ENCODE measurements around the gene SCYL1. TPM values are rescaled to one million over a fixed set of nuclear protein-coding genes. Genes with fewer than 3 reads are reported as not detected.

Gene SCYL1
- total and polyA plus RNA-seq, 2 donors from 2014 or later = 72.2 to 78.9 TPM

DNA sequence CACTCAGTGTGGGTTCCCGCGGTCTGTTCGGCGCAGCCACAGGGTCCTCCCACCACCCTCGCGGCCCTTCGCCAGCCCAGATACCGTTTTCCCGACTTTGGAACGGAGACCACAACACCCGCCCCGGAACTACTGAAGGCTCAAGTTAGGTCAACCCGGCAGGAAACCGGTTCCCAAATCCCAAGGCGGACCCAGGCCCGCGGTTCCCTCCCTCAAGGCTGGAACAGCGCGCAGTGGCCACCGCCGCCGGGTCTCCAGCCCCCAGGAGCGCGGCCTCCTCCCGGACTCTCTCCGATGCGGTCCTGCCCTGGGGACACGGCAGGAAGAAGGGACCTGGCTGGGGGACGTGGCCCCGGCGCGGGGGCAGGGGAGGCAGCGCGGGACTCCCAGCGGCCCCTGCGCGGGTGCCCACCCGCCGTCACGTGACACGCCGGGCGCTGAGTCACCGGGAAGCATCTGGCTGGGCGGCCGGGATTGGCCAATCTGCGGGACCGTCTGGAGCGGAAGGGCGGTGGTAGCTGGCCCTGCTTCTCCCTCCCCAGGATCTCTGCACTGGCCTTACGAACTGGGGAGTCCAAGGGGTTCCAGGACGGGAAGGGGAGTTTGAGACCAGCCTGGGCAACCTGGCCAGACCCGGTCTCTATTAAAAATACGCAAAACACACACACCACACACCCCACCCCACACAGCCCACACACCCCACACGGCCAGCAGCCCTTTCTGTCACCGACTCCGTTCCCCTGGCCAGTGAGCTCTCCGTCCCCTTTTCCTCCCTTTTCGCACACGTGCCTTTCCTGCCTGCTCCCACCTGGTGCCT is 47.5 kb upstream of the SCYL1 start:
- intact Hi-C loops (cut with DNase I) = no loop called here
- FAIRE-seq (no peak), DNase-seq (peak; percentile 94 to 99 (median 97))
- peak overlapping the region; percentile 76 to 94 (median 77) for H3K4me3 ChIP-seq (ENCODE audit: low read length in 3 of 3)
- TF ChIP-seq, protein P1, sequence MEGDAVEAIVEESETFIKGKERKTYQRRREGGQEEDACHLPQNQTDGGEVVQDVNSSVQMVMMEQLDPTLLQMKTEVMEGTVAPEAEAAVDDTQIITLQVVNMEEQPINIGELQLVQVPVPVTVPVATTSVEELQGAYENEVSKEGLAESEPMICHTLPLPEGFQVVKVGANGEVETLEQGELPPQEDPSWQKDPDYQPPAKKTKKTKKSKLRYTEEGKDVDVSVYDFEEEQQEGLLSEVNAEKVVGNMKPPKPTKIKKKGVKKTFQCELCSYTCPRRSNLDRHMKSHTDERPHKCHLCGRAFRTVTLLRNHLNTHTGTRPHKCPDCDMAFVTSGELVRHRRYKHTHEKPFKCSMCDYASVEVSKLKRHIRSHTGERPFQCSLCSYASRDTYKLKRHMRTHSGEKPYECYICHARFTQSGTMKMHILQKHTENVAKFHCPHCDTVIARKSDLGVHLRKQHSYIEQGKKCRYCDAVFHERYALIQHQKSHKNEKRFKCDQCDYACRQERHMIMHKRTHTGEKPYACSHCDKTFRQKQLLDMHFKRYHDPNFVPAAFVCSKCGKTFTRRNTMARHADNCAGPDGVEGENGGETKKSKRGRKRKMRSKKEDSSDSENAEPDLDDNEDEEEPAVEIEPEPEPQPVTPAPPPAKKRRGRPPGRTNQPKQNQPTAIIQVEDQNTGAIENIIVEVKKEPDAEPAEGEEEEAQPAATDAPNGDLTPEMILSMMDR (IDR thresholded peaks at IDR 0.05; ENCODE audit: borderline replicate concordance, extremely low read depth, insufficient read depth) = no peak
- H3K9ac ChIP-seq (ENCODE audit: low read length in 3 of 3) = peak overlapping the region; percentile 65 to 100 (median 97)
- H3K27me3 ChIP-seq (ENCODE audit: control insufficient read depth, insufficient read depth, low read length) = no peaks in the 10 kb centered on the region
- H3K27ac ChIP-seq (ENCODE audit: low read depth in 2 of 2, low read length in 2 of 2) = peak overlapping the region; percentile 100
- no peaks in the 10 kb centered on the region for H3K36me3 ChIP-seq (ENCODE audit: control insufficient read depth in 2 of 3, insufficient read depth in 3 of 3, low read length in 3 of 3)
- H3K4me1 ChIP-seq (ENCODE audit: control insufficient read depth in 2 of 3, insufficient read depth in 2 of 3, low read depth in 1 of 3, low read length in 3 of 3) = peaks cover 4 to 23% (median 11%) of the 10 kb centered on the region in 3 donors
- no peaks in the 10 kb centered on the region for H3K9me3 ChIP-seq (ENCODE audit: control insufficient read depth in 2 of 3, insufficient read depth in 1 of 3, low read length in 3 of 3)

DNA sequence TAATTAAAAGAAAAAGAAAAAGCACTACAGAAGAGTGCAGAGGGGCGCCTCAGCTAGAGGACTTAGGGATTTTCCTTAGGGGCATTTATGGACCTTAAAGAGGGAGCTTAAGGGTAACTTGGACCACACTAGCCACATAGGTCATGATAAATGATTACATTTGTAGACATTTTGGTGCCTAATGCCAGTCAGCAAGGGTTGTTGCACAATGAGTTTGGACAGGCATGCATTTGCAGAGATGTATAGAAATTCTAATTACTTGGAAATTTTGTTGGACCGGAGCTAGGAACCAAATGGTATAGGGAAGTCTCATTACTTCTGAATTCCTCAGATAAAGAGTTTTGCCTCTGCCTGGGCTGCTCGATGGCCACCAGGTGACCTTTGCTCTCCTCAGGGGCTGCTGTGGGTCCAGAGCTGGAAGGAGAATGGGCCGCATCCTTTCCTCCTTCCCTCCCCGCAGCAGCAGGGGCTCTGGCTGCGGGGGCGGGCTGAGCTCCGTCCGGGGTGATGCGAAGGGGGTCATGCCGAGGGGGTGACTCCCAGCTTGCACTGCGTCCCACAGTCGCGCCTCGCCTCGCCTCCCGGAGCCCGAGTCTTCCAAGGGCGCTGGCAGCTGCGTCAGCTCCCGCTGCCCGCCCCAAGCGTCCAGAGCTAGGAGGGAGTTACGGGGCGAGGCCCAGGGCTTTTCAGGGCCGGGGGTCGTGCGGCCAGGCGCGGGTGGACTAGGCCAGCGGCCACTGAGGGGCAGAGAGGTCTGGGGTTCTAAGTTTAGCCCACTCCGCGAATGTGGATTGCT is 46.3 kb upstream of the SCYL1 start:
- intact Hi-C loops (cut with DNase I) = no loop called here
- H3K9ac ChIP-seq (ENCODE audit: low read length in 3 of 3) = peak overlapping the region; percentile 8 to 96 (median 77)
- H3K4me1 ChIP-seq (ENCODE audit: control insufficient read depth in 2 of 3, insufficient read depth in 2 of 3, low read depth in 1 of 3, low read length in 3 of 3) = peaks cover 4 to 23% (median 11%) of the 10 kb centered on the region in 3 donors
- no peak for FAIRE-seq
- no peaks in the 10 kb centered on the region for H3K27me3 ChIP-seq (ENCODE audit: control insufficient read depth, insufficient read depth, low read length)
- H3K4me3 ChIP-seq (ENCODE audit: low read length in 3 of 3) = peak overlapping the region; percentile 30 to 54 (median 49)
- H3K9me3 ChIP-seq (ENCODE audit: control insufficient read depth in 2 of 3, insufficient read depth in 1 of 3, low read length in 3 of 3) = no peaks in the 10 kb centered on the region
- TF ChIP-seq, protein P1 (IDR thresholded peaks at IDR 0.05; ENCODE audit: borderline replicate concordance, extremely low read depth, insufficient read depth) = no peak
- H3K36me3 ChIP-seq (ENCODE audit: control insufficient read depth in 2 of 3, insufficient read depth in 3 of 3, low read length in 3 of 3) = no peaks in the 10 kb centered on the region
- DNase-seq = peak in 4 of 5 donors; percentile 55 to 93 (median 78)
- H3K27ac ChIP-seq (ENCODE audit: low read depth in 2 of 2, low read length in 2 of 2) = peak overlapping the region; percentile 100

DNA sequence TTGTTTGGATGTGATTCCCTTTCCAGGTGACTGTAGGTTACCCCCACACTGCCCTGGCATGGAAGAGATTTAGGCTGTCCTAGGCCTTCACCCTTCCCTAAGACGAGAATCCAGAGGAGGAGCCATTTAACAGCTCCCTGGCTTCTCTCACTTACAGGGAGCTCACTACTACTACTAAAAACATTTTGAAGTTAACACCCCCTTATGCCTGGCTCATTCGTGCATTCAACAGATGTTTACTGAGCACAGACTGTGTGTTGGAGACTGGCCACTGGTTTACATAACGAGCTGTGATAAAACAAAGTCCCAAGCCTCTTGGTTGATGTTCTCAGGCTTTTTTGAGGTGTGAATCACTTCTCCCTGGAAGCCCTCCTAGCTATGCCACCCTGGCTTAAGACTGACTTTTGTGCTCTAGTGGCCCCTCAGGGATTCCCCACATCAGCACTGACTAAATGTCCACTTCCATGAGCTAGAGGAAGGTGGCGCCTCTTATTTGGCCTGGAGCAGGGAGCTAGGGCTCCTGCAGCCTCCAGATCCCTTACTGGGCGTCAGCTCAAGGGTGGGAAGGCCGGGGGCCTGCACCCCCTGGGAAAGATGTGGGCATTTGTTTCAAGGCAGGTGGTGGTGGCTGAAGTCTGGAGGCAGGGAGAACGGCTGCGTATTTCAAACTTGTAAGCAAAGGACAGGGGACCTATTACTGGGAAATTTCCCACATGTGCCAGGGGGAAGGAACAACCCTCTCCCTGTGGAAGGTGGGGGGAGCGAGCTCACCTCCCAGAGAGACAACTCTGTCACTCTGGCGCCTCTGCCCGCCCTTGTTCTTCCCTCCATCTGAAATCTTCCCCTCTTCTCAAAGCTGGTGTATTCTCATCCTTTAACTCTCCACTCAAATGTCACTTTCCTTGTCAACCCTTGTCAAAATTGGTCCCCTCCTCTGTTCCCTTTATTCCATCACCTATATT is 45.4 kb upstream of the SCYL1 start:
- FAIRE-seq = no peak
- H3K9me3 ChIP-seq (ENCODE audit: control insufficient read depth in 2 of 3, insufficient read depth in 1 of 3, low read length in 3 of 3) = no peaks in the 10 kb centered on the region
- H3K27me3 ChIP-seq (ENCODE audit: control insufficient read depth, insufficient read depth, low read length) = no peaks in the 10 kb centered on the region
- intact Hi-C loops (cut with DNase I) = no loop called here
- peak overlapping the region; percentile 8 to 96 (median 77) for H3K9ac ChIP-seq (ENCODE audit: low read length in 3 of 3)
- peak in 3 of 5 donors; percentile 70 to 81 (median 76) for DNase-seq
- no peaks in the 10 kb centered on the region for H3K36me3 ChIP-seq (ENCODE audit: control insufficient read depth in 2 of 3, insufficient read depth in 3 of 3, low read length in 3 of 3)
- H3K27ac ChIP-seq (ENCODE audit: low read depth in 2 of 2, low read length in 2 of 2) = peak overlapping the region; percentile 100
- peaks cover 4 to 23% (median 11%) of the 10 kb centered on the region in 3 donors for H3K4me1 ChIP-seq (ENCODE audit: control insufficient read depth in 2 of 3, insufficient read depth in 2 of 3, low read depth in 1 of 3, low read length in 3 of 3)
- TF ChIP-seq, protein P1 (IDR thresholded peaks at IDR 0.05; ENCODE audit: borderline replicate concordance, extremely low read depth, insufficient read depth) = peak; percentile 44
- H3K4me3 ChIP-seq (ENCODE audit: low read length in 3 of 3) = peak overlapping the region; percentile 30 to 54 (median 49)
